HCT116 (cell line): ENCODE data around the gene DNAAF8. TPM values are rescaled to one million over a fixed set of nuclear protein-coding genes. Genes with fewer than 3 reads are reported as not detected.

Source experiments
- ATAC-seq: fragments of 200-7000 bp; cut with Tn5 transposase; 2 replicates; pipeline ENCODE4 v1.9.1; 2020; ENCODE audit warnings: mild to moderate bottlenecking, moderate library complexity
- BruUV-seq: library from RNA; stranded (reverse); fragments of 400-500 nt; replicated peaks from 2 replicates; lab custom pipeline; 2021; lab: Mats Ljungman, UMichigan
- CTCF ChIA-PET: fragments of 300-600 bp; sonication (Branson Sonifier 250); formaldehyde crosslinking; loops from one replicate; lab custom pipeline; 2021; ENCODE audit warnings: antibody characterized with exemption; lab: Charles Lee
- POLR2A ChIA-PET: fragments of 300-600, 350-600 bp; sonication (Branson Sonifier 250); formaldehyde crosslinking; loops from one replicate; lab custom pipeline; 2021; ENCODE audit warnings: antibody characterized with exemption; lab: Charles Lee
- RAD21 ChIA-PET, 2 experiments: fragments of 300-600 bp; sonication (Branson Sonifier 250); formaldehyde crosslinking; loops; one replicate each; lab custom pipeline; 2023; ENCODE audit warnings: low total read pairs in 2 of 2; ENCODE audit not compliant: uncharacterized antibody in 2 of 2, unreplicated experiment in 2 of 2, low non-redundant PET in 1 of 2; lab: Charles Lee
- DNase-seq: peaks from one replicate; pipeline ENCODE4 v3.0.0-alpha.2; 2010; ENCODE audit warnings: low read depth, low spot score
- H2AFZ ChIP-seq: fragments of 200-600 bp; shearing (Covaris generic), sonication (generic); 2 replicates; pipeline ENCODE4 v1.6.1; 2017; ENCODE audit warnings: low read depth, mixed run types, mixed read lengths, antibody characterized with exemption, low read length; ENCODE audit not compliant: poor library complexity, severe bottlenecking
- H3K27ac ChIP-seq: 2 replicates; pipeline ENCODE4 v1.5.1; 2012; ENCODE audit warnings: low read depth, low read length
- H3K27me3 ChIP-seq: fragments of 200-600 bp; sonication (generic); 2 replicates; pipeline ENCODE4 v1.6.1; 2016; ENCODE audit warnings: mixed run types, low read length, mixed read lengths; ENCODE audit not compliant: insufficient read depth
- H3K36me3 ChIP-seq, 2 experiments: fragments of 200-500 bp in 1 of 2; fragments of 200-600 bp in 1 of 2; sonication (Bioruptor generic) in 1 of 2; sonication (generic) in 1 of 2; 2 replicates each; pipeline versions ENCODE4 v1.5.1 to v1.6.1; 2014 to 2016; ENCODE audit warnings: low read length in 2 of 2, inconsistent platforms in 1 of 2, mixed read lengths in 1 of 2, mixed run types in 1 of 2; ENCODE audit not compliant: insufficient read depth in 2 of 2, control insufficient read depth in 1 of 2
- H3K4me1 ChIP-seq, 2 experiments: fragments of 200-600 bp in 1 of 2; sonication (generic) in 1 of 2; 2 replicates each; pipeline versions ENCODE4 v1.5.1 to v1.6.1; 2012 to 2017; ENCODE audit warnings: low read length in 2 of 2, inconsistent platforms in 1 of 2, mild to moderate bottlenecking in 1 of 2, mixed read lengths in 1 of 2, mixed run types in 1 of 2, moderate library complexity in 1 of 2; ENCODE audit not compliant: insufficient read depth in 2 of 2, control insufficient read depth in 1 of 2
- H3K4me2 ChIP-seq: fragments of 200-600 bp; sonication (generic); 2 replicates; pipeline ENCODE4 v1.6.1; 2017; ENCODE audit warnings: mixed run types, low read length, mixed read lengths
- H3K4me3 ChIP-seq, 2 experiments: fragments of 200-600 bp in 1 of 2; sonication (generic) in 1 of 2; replicated peaks in 1 of 2; 2 replicates each; pipeline ENCODE4 v1.5.1; 2011 to 2016; ENCODE audit warnings: low read length in 2 of 2, control low read depth in 1 of 2, low read depth in 1 of 2, mild to moderate bottlenecking in 1 of 2, mixed read lengths in 1 of 2, mixed run types in 1 of 2
- H3K79me2 ChIP-seq: fragments of 200-600 bp; sonication (generic); 2 replicates; pipeline ENCODE4 v1.6.1; 2017; ENCODE audit warnings: mild to moderate bottlenecking, mixed run types, low read length, moderate library complexity, mixed read lengths; ENCODE audit not compliant: insufficient read depth
- H3K9ac ChIP-seq: fragments of 200-600 bp; sonication (generic); 2 replicates; pipeline ENCODE4 v1.6.1; 2016; ENCODE audit warnings: low read length, mixed read lengths
- H3K9me2 ChIP-seq: fragments of 200-600 bp; sonication (generic), shearing (Covaris generic); 2 replicates; pipeline ENCODE4 v1.6.1; 2017; ENCODE audit warnings: mixed run types, mild to moderate bottlenecking, moderate library complexity; ENCODE audit not compliant: insufficient read depth
- H3K9me3 ChIP-seq, 2 experiments: fragments of 200-500 bp in 1 of 2; fragments of 200-600 bp in 1 of 2; sonication (Bioruptor generic) in 1 of 2; sonication (generic) in 1 of 2; 2 replicates each; pipeline ENCODE4 v1.6.1; 2014 to 2017; ENCODE audit warnings: low read length in 2 of 2, mixed read lengths in 2 of 2, inconsistent platforms in 1 of 2, low read depth in 1 of 2, mild to moderate bottlenecking in 1 of 2, mixed run types in 1 of 2, moderate library complexity in 1 of 2; ENCODE audit not compliant: control insufficient read depth in 1 of 2, insufficient read depth in 1 of 2
- H4K20me1 ChIP-seq: fragments of 200-600 bp; sonication (generic), shearing (Covaris generic); 2 replicates; pipeline ENCODE4 v1.6.1; 2017; ENCODE audit warnings: mixed run types, mild to moderate bottlenecking, moderate library complexity; ENCODE audit not compliant: insufficient read depth
- CBX3 ChIP-seq: IDR thresholded peaks from 2 replicates; pipeline ENCODE4 v1.6.1; 2012; ENCODE audit warnings: low read depth
- EGR1 ChIP-seq: IDR thresholded peaks from 2 replicates; pipeline ENCODE4 v1.6.1; 2012; ENCODE audit warnings: low read depth
- ELF1 ChIP-seq: IDR thresholded peaks from 2 replicates; pipeline ENCODE4 v1.6.1; 2012; ENCODE audit warnings: low read depth, borderline replicate concordance
- EZH2 ChIP-seq: fragments of 200-600 bp; sonication (generic); IDR thresholded peaks from 2 replicates; pipeline ENCODE4 v1.6.1; 2017; ENCODE audit warnings: antibody characterized with exemption, mixed run types
- EZH2phosphoT487 ChIP-seq: fragments of 200-600 bp; IDR thresholded peaks from 2 replicates; pipeline ENCODE4 v1.6.1; 2018; ENCODE audit warnings: antibody characterized with exemption, borderline replicate concordance
- JUND ChIP-seq: IDR thresholded peaks from 2 replicates; pipeline ENCODE4 v1.6.1; 2012
- POLR2A ChIP-seq: IDR thresholded peaks from 2 replicates; pipeline ENCODE4 v1.7.0; 2011; ENCODE audit warnings: borderline replicate concordance; ENCODE audit not compliant: insufficient read depth, insufficient read length; ENCODE audit errors: extremely low read depth
- POLR2AphosphoS5 ChIP-seq: IDR thresholded peaks from 2 replicates; pipeline ENCODE4 v1.6.1; 2011; ENCODE audit warnings: mild to moderate bottlenecking, low read depth, low read length, moderate library complexity
- RAD21 ChIP-seq: IDR thresholded peaks from 2 replicates; pipeline ENCODE4 v1.6.1; 2012; ENCODE audit warnings: low read depth, mild to moderate bottlenecking
- REST ChIP-seq: IDR thresholded peaks from 2 replicates; pipeline ENCODE4 v1.6.1; 2012; ENCODE audit warnings: low read depth
- SIN3A ChIP-seq: IDR thresholded peaks from 2 replicates; pipeline ENCODE4 v1.6.1; 2012; ENCODE audit warnings: low read depth
- SP1 ChIP-seq: IDR thresholded peaks from 2 replicates; pipeline ENCODE4 v1.6.1; 2012; ENCODE audit warnings: low read depth
- SRF ChIP-seq: IDR thresholded peaks from 2 replicates; pipeline ENCODE4 v1.6.1; 2012; ENCODE audit warnings: low read depth
- TCF7L2 ChIP-seq: IDR thresholded peaks from 2 replicates; pipeline ENCODE4 v1.7.0; 2011; ENCODE audit warnings: borderline replicate concordance, inconsistent platforms; ENCODE audit not compliant: insufficient read depth, insufficient read length; ENCODE audit errors: extremely low read depth
- YY1 ChIP-seq: IDR thresholded peaks from 2 replicates; pipeline ENCODE4 v1.6.1; 2011; ENCODE audit warnings: low read length, low read depth, moderate library complexity, mild to moderate bottlenecking; ENCODE audit not compliant: insufficient replicate concordance; ENCODE audit errors: extremely low read depth
- ZBTB33 ChIP-seq: IDR thresholded peaks from 2 replicates; pipeline ENCODE4 v1.6.1; 2011; ENCODE audit warnings: mild to moderate bottlenecking, low read length, moderate library complexity; ENCODE audit not compliant: insufficient replicate concordance; ENCODE audit errors: extremely low read depth
- ZFX ChIP-seq: fragments of 450-650 bp; IDR thresholded peaks from 2 replicates; pipeline ENCODE4 v1.6.1; 2017
- ZNF274 ChIP-seq: fragments of 200-500 bp; sonication (Bioruptor generic); IDR thresholded peaks from 2 replicates; pipeline ENCODE4 v1.6.1; 2014; ENCODE audit warnings: mild to moderate bottlenecking, low read depth, low read length, inconsistent platforms
- intact Hi-C: fragments of 100-400 bp; cut with micrococcal nuclease; formaldehyde crosslinking; loops from 2 replicates; pipeline ENCODE4 v1.10.0; 2022
- total RNA-seq: library from RNA; stranded (reverse); gene quantifications from one replicate; pipeline ENCODE4 v1.2.1, GENCODE V29; 2021; ENCODE audit not compliant: unreplicated experiment
- TF ChIP-seq, protein P1 (sequence below): IDR thresholded peaks from 2 replicates; pipeline ENCODE4 v1.6.1; 2012
- TF ChIP-seq, protein P2 (sequence below), 3 experiments: fragments of 200-600 bp in 1 of 3; sonication (generic) in 1 of 3; IDR thresholded peaks in 2 of 3; conservative IDR thresholded peaks in 1 of 3; 2 replicates each; pipeline ENCODE4 v1.5.1; 2012 to 2017; ENCODE audit warnings: low read depth in 2 of 3, low read length in 2 of 3, antibody characterized with exemption in 1 of 3, borderline replicate concordance in 1 of 3, control low read depth in 1 of 3, mild to moderate bottlenecking in 1 of 3, mixed read lengths in 1 of 3, mixed run types in 1 of 3, moderate library complexity in 1 of 3; ENCODE audit not compliant: insufficient read depth in 1 of 3

The DNAAF8 gene
- total RNA-seq, 1 experiment from 2014 or later = 1.0 TPM

GRCh38 chr16:4795181-4795827 is 61.0 kb downstream of the DNAAF8 start, which contains the start of gene SMIM22:
Gene SMIM22 (plus strand): TSS chr16:4795369. CDS start chr16:4795735, 366 bp downstream.
- no TSS peak for BruUV-seq
- Histone ChIP-seq H3K9me2 (no peaks in the 10 kb centered on the region), H3K36me3 (no peaks in the 10 kb centered on the region), H4K20me1 (no peaks in the 10 kb centered on the region), H3K9ac (no peak within 1 kb of the TSS), H3K27me3 (no peaks in the 10 kb centered on the region), H3K4me3 (no peak within 1 kb of the TSS), H3K79me2 (no peaks in the 10 kb centered on the region), H2AFZ (no peak within 1 kb of the TSS), H3K9me3 (no peaks in the 10 kb centered on the region)
- CTCF ChIA-PET = no interaction called here
- POLR2A ChIA-PET = no interaction called here
- RAD21 ChIA-PET = no interaction called here
- peak; percentile 35; the same call in 1 of the 2 replicates for ATAC-seq
- intact Hi-C loops = no loop called here
- TF ChIP-seq SRF (no peak), TCF7L2 (no peak), ZNF274 (no peak), ELF1 (no peak), ZBTB33 (no peak), RAD21 (no peak), EGR1 (no peak), ZFX (no peak), CBX3 (no peak), SIN3A (no peak), JUND (no peak), REST (no peak), EZH2phosphoT487 (no peak), POLR2A (no peak), POLR2AphosphoS5 (no peak), YY1 (no peak), EZH2 (no peak), SP1 (no peak)
- TF ChIP-seq, protein P1, sequence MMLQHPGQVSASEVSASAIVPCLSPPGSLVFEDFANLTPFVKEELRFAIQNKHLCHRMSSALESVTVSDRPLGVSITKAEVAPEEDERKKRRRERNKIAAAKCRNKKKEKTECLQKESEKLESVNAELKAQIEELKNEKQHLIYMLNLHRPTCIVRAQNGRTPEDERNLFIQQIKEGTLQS = no peak
- TF ChIP-seq, protein P2, sequence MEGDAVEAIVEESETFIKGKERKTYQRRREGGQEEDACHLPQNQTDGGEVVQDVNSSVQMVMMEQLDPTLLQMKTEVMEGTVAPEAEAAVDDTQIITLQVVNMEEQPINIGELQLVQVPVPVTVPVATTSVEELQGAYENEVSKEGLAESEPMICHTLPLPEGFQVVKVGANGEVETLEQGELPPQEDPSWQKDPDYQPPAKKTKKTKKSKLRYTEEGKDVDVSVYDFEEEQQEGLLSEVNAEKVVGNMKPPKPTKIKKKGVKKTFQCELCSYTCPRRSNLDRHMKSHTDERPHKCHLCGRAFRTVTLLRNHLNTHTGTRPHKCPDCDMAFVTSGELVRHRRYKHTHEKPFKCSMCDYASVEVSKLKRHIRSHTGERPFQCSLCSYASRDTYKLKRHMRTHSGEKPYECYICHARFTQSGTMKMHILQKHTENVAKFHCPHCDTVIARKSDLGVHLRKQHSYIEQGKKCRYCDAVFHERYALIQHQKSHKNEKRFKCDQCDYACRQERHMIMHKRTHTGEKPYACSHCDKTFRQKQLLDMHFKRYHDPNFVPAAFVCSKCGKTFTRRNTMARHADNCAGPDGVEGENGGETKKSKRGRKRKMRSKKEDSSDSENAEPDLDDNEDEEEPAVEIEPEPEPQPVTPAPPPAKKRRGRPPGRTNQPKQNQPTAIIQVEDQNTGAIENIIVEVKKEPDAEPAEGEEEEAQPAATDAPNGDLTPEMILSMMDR (IDR thresholded peaks at IDR 0.05 in 2 of 3, conservative IDR thresholded peaks at IDR 0.05 in 1 of 3; ENCODE audit: borderline replicate concordance in 1 of 3, insufficient read depth in 1 of 3, low read depth in 2 of 3, low read length in 2 of 3) = no peak
- TF ChIP-seq, all 23 proteins: peak for 0
- peaks cover 2% of the 10 kb centered on the region in 2 experiments for H3K4me1 ChIP-seq
- DNase-seq = no peak
- no peak within 1 kb of the TSS; the same call in 1 of the 2 replicates for H3K27ac ChIP-seq
- H3K4me2 ChIP-seq = no peak within 1 kb of the TSS
